NCI-H1092 (cell line): Measurements from ENCODE around the gene TCF20.

Experiments used
- DNase-seq: peaks from one replicate; lab custom pipeline; 2025; lab: John Stamatoyannopoulos, UW

TCF20 gene

GRCh38 chr22:42270510-42271190 lies at the start of gene TCF20:
Gene TCF20, minus strand, starts transcription at chr22:42270653. Its CDS starts 55,348 bp downstream, at chr22:42215305.
- DNase-seq = peak; percentile 76

- DNase-seq = no peak
These were observed 48.9 kb upstream of the TCF20 start for GRCh38 chr22:42319386-42319785.

GRCh38 chr22:42318967-42319366 lies 48.5 kb upstream of the TCF20 start:
- DNase-seq = no peak

GRCh38 chr22:42317691-42318547 lies 47.5 kb upstream of the TCF20 start:
- DNase-seq = peak; percentile 80

- DNase-seq = no peak
These were observed 46.6 kb upstream of the TCF20 start for GRCh38 chr22:42317008-42317407.

- DNase-seq = no peak
These were observed 44.9 kb upstream of the TCF20 start for GRCh38 chr22:42315392-42315756.

GRCh38 chr22:42314709-42315391 lies 44.4 kb upstream of the TCF20 start:
- no peak for DNase-seq

GRCh38 chr22:42313804-42314581 lies 43.5 kb upstream of the TCF20 start:
- DNase-seq = peak; percentile 93

- no peak for DNase-seq
These were observed 42.8 kb upstream of the TCF20 start for GRCh38 chr22:42313204-42313603.

GRCh38 chr22:42310291-42311015 lies 40.0 kb upstream of the TCF20 start:
- no peak for DNase-seq

GRCh38 chr22:42309865-42310264 lies 39.4 kb upstream of the TCF20 start:
- no peak for DNase-seq

GRCh38 chr22:42308892-42309468 lies 38.5 kb upstream of the TCF20 start:
- no peak for DNase-seq

- no peak for DNase-seq
These were observed 37.5 kb upstream of the TCF20 start for GRCh38 chr22:42307806-42308563.

- no peak for DNase-seq
These were observed 35.6 kb upstream of the TCF20 start for GRCh38 chr22:42306010-42306409.

- DNase-seq = no peak
These were observed 33.9 kb upstream of the TCF20 start for GRCh38 chr22:42304324-42304790.

- DNase-seq = no peak
These were observed 33.2 kb upstream of the TCF20 start for GRCh38 chr22:42303396-42304323.

GRCh38 chr22:42301742-42302102 lies 31.3 kb upstream of the TCF20 start:
- no peak for DNase-seq

- DNase-seq = no peak
These were observed 30.8 kb upstream of the TCF20 start for GRCh38 chr22:42301077-42301741.
